ENCODE results near the gene HSPB1. TPM values are rescaled to one million over a fixed set of nuclear protein-coding genes. Genes with fewer than 3 reads are reported as not detected.
A peak's percentile ranks its signal among the peaks of the same experiment; 100 is the strongest.

The HSPB1 gene
- total RNA-seq, 1 donor from 2014 or later: 118 TPM

DNA sequence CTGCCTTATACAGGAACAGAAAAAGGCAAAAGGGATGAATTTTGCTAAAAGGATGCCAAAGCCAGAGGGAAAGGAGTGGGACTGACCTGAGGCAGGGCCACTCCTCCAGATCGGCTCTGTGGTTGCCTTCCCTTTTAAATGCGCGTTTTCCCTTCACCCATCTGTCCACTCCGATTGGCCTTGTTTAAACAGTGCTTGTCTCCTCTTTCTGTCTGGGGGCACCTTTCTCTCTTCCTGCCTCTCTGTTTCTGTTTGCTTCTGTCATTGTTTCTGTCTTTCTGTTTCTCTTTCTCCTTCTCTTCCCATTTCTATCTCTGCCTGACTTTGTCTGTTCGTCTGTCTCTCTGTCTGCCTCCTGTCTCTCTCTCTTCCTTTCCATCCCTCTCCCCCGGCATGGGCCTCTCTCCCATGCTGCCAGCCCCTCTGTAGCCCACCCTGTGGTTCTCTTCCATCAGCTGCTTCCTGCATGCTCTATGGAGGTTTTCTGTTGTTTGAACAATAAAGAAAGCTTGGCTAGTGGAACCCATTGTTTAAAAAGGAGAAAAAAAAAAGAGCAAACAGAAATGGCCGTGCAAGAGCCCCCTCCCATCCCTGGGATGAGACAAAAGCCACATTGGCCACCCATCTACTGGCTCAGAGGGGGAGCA lies 29.5 kb upstream of the HSPB1 start:
- no peaks in the 10 kb centered on the region for H3K36me3 Mint-ChIP-seq (ENCODE audit: insufficient read depth)
- DNase-seq (ENCODE audit: low spot score, unreplicated experiment): no peak
- H3K4me1 Mint-ChIP-seq (ENCODE audit: low read depth): peaks cover 7% of the 10 kb centered on the region
- H3K4me3 Mint-ChIP-seq (ENCODE audit: low read depth): no peak overlapping the region
- H3K27me3 Mint-ChIP-seq: peaks cover 71% of the 10 kb centered on the region
- no peaks in the 10 kb centered on the region for H3K9me3 Mint-ChIP-seq (ENCODE audit: low read depth)
- TF ChIP-seq, protein P1, sequence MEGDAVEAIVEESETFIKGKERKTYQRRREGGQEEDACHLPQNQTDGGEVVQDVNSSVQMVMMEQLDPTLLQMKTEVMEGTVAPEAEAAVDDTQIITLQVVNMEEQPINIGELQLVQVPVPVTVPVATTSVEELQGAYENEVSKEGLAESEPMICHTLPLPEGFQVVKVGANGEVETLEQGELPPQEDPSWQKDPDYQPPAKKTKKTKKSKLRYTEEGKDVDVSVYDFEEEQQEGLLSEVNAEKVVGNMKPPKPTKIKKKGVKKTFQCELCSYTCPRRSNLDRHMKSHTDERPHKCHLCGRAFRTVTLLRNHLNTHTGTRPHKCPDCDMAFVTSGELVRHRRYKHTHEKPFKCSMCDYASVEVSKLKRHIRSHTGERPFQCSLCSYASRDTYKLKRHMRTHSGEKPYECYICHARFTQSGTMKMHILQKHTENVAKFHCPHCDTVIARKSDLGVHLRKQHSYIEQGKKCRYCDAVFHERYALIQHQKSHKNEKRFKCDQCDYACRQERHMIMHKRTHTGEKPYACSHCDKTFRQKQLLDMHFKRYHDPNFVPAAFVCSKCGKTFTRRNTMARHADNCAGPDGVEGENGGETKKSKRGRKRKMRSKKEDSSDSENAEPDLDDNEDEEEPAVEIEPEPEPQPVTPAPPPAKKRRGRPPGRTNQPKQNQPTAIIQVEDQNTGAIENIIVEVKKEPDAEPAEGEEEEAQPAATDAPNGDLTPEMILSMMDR (IDR thresholded peaks at IDR 0.05; ENCODE audit: unreplicated experiment): no peak
- no peak overlapping the region for H3K27ac Mint-ChIP-seq

GRCh38 chr7:76273503-76273902 lies 29.0 kb upstream of the HSPB1 start:
- H3K4me3 Mint-ChIP-seq (ENCODE audit: low read depth): no peak overlapping the region
- DNase-seq (ENCODE audit: low spot score, unreplicated experiment): no peak
- TF ChIP-seq, protein P1 (IDR thresholded peaks at IDR 0.05; ENCODE audit: unreplicated experiment): no peak
- H3K27ac Mint-ChIP-seq: no peak overlapping the region
- no peaks in the 10 kb centered on the region for H3K36me3 Mint-ChIP-seq (ENCODE audit: insufficient read depth)
- H3K27me3 Mint-ChIP-seq: peaks cover 68% of the 10 kb centered on the region
- no peaks in the 10 kb centered on the region for H3K9me3 Mint-ChIP-seq (ENCODE audit: low read depth)
- H3K4me1 Mint-ChIP-seq (ENCODE audit: low read depth): peaks cover 7% of the 10 kb centered on the region

DNA sequence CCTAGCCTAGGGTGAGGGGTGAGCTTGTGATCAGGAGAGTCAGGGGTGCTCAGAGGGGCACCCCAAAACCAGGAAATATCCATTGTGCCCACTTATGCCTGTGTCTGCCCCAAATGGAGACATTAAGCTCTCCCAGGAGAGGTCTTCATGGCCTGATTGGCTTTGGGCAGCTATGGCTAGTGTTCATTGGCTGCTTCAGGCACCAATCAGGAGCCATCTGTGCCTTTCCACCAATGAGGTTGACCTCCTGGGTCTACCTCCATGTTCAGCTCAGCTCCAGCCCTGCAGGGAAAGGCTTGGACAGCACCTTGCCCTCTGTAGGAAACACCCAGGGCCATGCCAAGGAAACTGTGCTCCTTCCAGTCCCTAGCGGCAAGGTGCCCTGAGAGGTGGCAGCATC lies 23.9 kb upstream of the HSPB1 start:
- H3K27ac Mint-ChIP-seq: no peak overlapping the region
- no peak overlapping the region for H3K4me3 Mint-ChIP-seq (ENCODE audit: low read depth)
- peaks cover 3% of the 10 kb centered on the region for H3K4me1 Mint-ChIP-seq (ENCODE audit: low read depth)
- no peaks in the 10 kb centered on the region for H3K36me3 Mint-ChIP-seq (ENCODE audit: insufficient read depth)
- DNase-seq (ENCODE audit: low spot score, unreplicated experiment): no peak
- H3K27me3 Mint-ChIP-seq: peaks cover 65% of the 10 kb centered on the region
- TF ChIP-seq, protein P1 (IDR thresholded peaks at IDR 0.05; ENCODE audit: unreplicated experiment): no peak
- no peaks in the 10 kb centered on the region for H3K9me3 Mint-ChIP-seq (ENCODE audit: low read depth)

DNA sequence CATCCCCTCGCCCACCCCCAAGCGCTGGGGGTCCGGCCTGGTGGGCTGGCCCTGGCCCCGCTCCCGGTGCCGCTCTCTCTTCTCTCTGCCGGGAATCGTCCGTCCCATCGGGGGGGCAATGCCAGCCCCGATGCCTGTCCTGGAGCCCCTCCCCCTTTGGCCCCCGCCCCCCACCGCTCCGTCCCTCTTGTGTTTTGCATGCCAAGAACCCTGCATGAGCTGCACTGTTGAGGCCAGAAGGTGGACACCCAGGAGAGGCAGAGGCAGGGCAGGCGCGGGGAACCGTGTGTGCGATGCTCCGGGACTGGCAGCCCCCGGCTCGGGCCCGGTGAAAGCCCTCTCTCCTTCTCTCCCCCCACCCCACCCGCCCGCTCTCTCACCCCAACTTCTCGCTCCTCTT lies 22.1 kb upstream of the HSPB1 start:
- no peak for DNase-seq (ENCODE audit: low spot score, unreplicated experiment)
- H3K27ac Mint-ChIP-seq: no peak overlapping the region
- H3K36me3 Mint-ChIP-seq (ENCODE audit: insufficient read depth): no peaks in the 10 kb centered on the region
- no peaks in the 10 kb centered on the region for H3K9me3 Mint-ChIP-seq (ENCODE audit: low read depth)
- H3K27me3 Mint-ChIP-seq: peaks cover 71% of the 10 kb centered on the region
- TF ChIP-seq, protein P1 (IDR thresholded peaks at IDR 0.05; ENCODE audit: unreplicated experiment): no peak
- peaks cover 2% of the 10 kb centered on the region for H3K4me1 Mint-ChIP-seq (ENCODE audit: low read depth)
- H3K4me3 Mint-ChIP-seq (ENCODE audit: low read depth): no peak overlapping the region

GRCh38 chr7:76281006-76281705 lies 21.3 kb upstream of the HSPB1 start:
- TF ChIP-seq, protein P1 (IDR thresholded peaks at IDR 0.05; ENCODE audit: unreplicated experiment): no peak
- H3K27me3 Mint-ChIP-seq: peaks cover 69% of the 10 kb centered on the region
- no peak overlapping the region for H3K27ac Mint-ChIP-seq

More at GRCh38 chr7:76281006-76281705, 21.3 kb upstream of the HSPB1 start:
- Mint-ChIP-seq H3K36me3 (ENCODE audit: insufficient read depth) (no peaks in the 10 kb centered on the region), H3K4me3 (ENCODE audit: low read depth) (peak overlapping the region; percentile 58), H3K4me1 (ENCODE audit: low read depth) (peaks cover 2% of the 10 kb centered on the region), H3K9me3 (ENCODE audit: low read depth) (no peaks in the 10 kb centered on the region)
- no peak for DNase-seq (ENCODE audit: low spot score, unreplicated experiment)
